C4-2B (cell line): ENCODE data around the gene ZNRF3.
"Not testable (repeated sequence)": the region's sequence is repeated elsewhere in the genome, so short reads cannot be mapped to it uniquely, and the experiment has no call there.

Source experiments
- H3K27ac ChIP-seq: fragments of 450-650 bp; 2 replicates; pipeline ENCODE4 v1.5.1; 2017
- CTCF ChIP-seq: fragments of 450-650 bp; conservative IDR thresholded peaks from 2 replicates; pipeline ENCODE4 v1.5.1; 2017; ENCODE audit warnings: mild to moderate bottlenecking
- ZFX ChIP-seq: fragments of 450-650 bp; IDR thresholded peaks from 2 replicates; pipeline ENCODE4 v1.6.1; 2017

The ZNRF3 gene

GRCh38 chr22:29037340-29037932 is 154.1 kb downstream of the ZNRF3 start:
- TF ChIP-seq CTCF (no peak), ZFX (no peak)
- no peak overlapping the region for H3K27ac ChIP-seq

GRCh38 chr22:29039148-29039547 is 155.8 kb downstream of the ZNRF3 start:
- H3K27ac ChIP-seq: no peak overlapping the region

GRCh38 chr22:29039684-29040083 is 156.3 kb downstream of the ZNRF3 start:
- H3K27ac ChIP-seq: not testable (repeated sequence)

More at GRCh38 chr22:29039148-29039547, 155.8 kb downstream of the ZNRF3 start:
- TF ChIP-seq ZFX (no peak), CTCF (no peak)

GRCh38 chr22:29040385-29041275 is 157.3 kb downstream of the ZNRF3 start:
- TF ChIP-seq CTCF: peak; percentile 97
- no peak for TF ChIP-seq ZFX
- no peak overlapping the region for H3K27ac ChIP-seq

GRCh38 chr22:29041408-29041807 is 158.0 kb downstream of the ZNRF3 start:
- TF ChIP-seq CTCF: no peak
- TF ChIP-seq ZFX: no peak
- H3K27ac ChIP-seq: no peak overlapping the region

- TF ChIP-seq ZFX (no peak), CTCF (no peak)
- no peak overlapping the region for H3K27ac ChIP-seq
Measured at GRCh38 chr22:29043906-29044575, 160.7 kb downstream of the ZNRF3 start.

- H3K27ac ChIP-seq: no peak overlapping the region
Measured at GRCh38 chr22:29044657-29045176, 161.3 kb downstream of the ZNRF3 start.

More at GRCh38 chr22:29044657-29045176, 161.3 kb downstream of the ZNRF3 start:
- TF ChIP-seq CTCF: no peak
- no peak for TF ChIP-seq ZFX
